C1 segment of cervical spinal cord (tissue), 14 donors: Measurements from ENCODE around the gene ANO9.
A peak's percentile ranks its signal among the peaks of the same experiment; 100 is the strongest.

ENCODE experiments used
- DNase-seq, 14 donors: peaks; one replicate each; lab custom pipeline; 2025; lab: John Stamatoyannopoulos, UW

ANO9 gene

GRCh38 chr11:452916-453527, 11.2 kb upstream of the ANO9 start:
- DNase-seq: no peak

- DNase-seq: no peak
Observed at GRCh38 chr11:452203-452744, 10.5 kb upstream of the ANO9 start.

- DNase-seq: no peak
Observed at GRCh38 chr11:451738-452137, 9.9 kb upstream of the ANO9 start.

GRCh38 chr11:450809-451451, 9.1 kb upstream of the ANO9 start:
- peak in 8 of 14 donors; percentile 9 to 47 (median 18) for DNase-seq

GRCh38 chr11:449889-450808, 8.3 kb upstream of the ANO9 start, which contains the start of gene PTDSS2:
TSS of gene PTDSS2 (plus strand) at chr11:450279. CDS start at chr11:450456, 177 bp downstream.
- DNase-seq: peak; percentile 51 to 95 (median 90)

- DNase-seq: peak in 13 of 14 donors; percentile 79 to 97 (median 88)
Observed at GRCh38 chr11:447923-448731, 6.3 kb upstream of the ANO9 start.

- no peak for DNase-seq
Observed at GRCh38 chr11:446891-447290, 5.1 kb upstream of the ANO9 start.

- DNase-seq: no peak
Observed at GRCh38 chr11:445765-446588, 4.2 kb upstream of the ANO9 start.

- DNase-seq: no peak
Observed at GRCh38 chr11:444396-445144, 2.8 kb upstream of the ANO9 start.

GRCh38 chr11:443542-444199, 1.9 kb upstream of the ANO9 start:
- no peak for DNase-seq

- DNase-seq: no peak
Observed at GRCh38 chr11:442611-443081, 835 bp upstream of the ANO9 start.

GRCh38 chr11:441043-441417, 781 bp downstream of the ANO9 start:
- no peak for DNase-seq

- DNase-seq: no peak
Observed at GRCh38 chr11:440065-441042, 1.5 kb downstream of the ANO9 start.

- DNase-seq: no peak
Observed at GRCh38 chr11:439315-440064, 2.3 kb downstream of the ANO9 start.

- DNase-seq: no peak
Observed at GRCh38 chr11:438101-438844, 3.5 kb downstream of the ANO9 start.

- no peak for DNase-seq
Observed at GRCh38 chr11:437228-437870, 4.5 kb downstream of the ANO9 start.
